K562 (cell line): ENCODE measurements around the gene NEUROD4. TPM values are rescaled to one million over a fixed set of nuclear protein-coding genes. Genes with fewer than 3 reads are reported as not detected.

Experiments used
- BRCA1 ChIP-seq, 2 experiments: fragments of 450-650 bp in 1 of 2; sonication (generic) in 1 of 2; formaldehyde crosslinking in 1 of 2; IDR thresholded peaks; 2 replicates each; pipeline versions ENCODE4 v1.5.0 to v1.6.1; 2017 to 2020; ENCODE audit warnings: mild to moderate bottlenecking in 1 of 2, missing genetic modification reagents in 1 of 2
- CBFB ChIP-seq: sonication (generic); formaldehyde crosslinking; IDR thresholded peaks from 2 replicates; pipeline ENCODE4 v1.4.0; 2020; ENCODE audit warnings: mild to moderate bottlenecking, missing genetic modification reagents
- CTBP1 ChIP-seq: fragments of 450-650 bp; IDR thresholded peaks from 2 replicates; pipeline ENCODE4 v1.6.1; 2016; ENCODE audit warnings: borderline replicate concordance
- DEAF1 ChIP-seq: fragments of 450-650 bp; formaldehyde crosslinking; IDR thresholded peaks from 2 replicates; pipeline ENCODE4 v1.4.0; 2020; ENCODE audit warnings: mild to moderate bottlenecking, moderate library complexity
- GTF2B ChIP-seq: IDR thresholded peaks from 2 replicates; pipeline ENCODE4 v1.6.1; 2011; ENCODE audit not compliant: insufficient read length; ENCODE audit errors: extremely low read depth
- HDAC2 ChIP-seq: fragments of 450-650 bp; IDR thresholded peaks from 2 replicates; pipeline ENCODE4 v1.6.1; 2016; ENCODE audit warnings: mild to moderate bottlenecking
- L3MBTL2 ChIP-seq: fragments of 450-650 bp; IDR thresholded peaks from 2 replicates; pipeline ENCODE4 v1.6.1; 2016; ENCODE audit warnings: mild to moderate bottlenecking, moderate library complexity
- NCOA1 ChIP-seq: fragments of 450-650 bp; IDR thresholded peaks from 2 replicates; pipeline ENCODE4 v1.6.1; 2016; ENCODE audit warnings: low read depth
- PHTF2 ChIP-seq: fragments of 250-450 bp; sonication (Bioruptor Pico); IDR thresholded peaks from 2 replicates; pipeline ENCODE4 v1.5.0; 2021; ENCODE audit warnings: mild to moderate bottlenecking
- RAD21 ChIP-seq, 2 experiments: fragments of 250-450 bp in 1 of 2; fragments of 450-650 bp in 1 of 2; sonication (Bioruptor Pico) in 1 of 2; formaldehyde crosslinking in 1 of 2; IDR thresholded peaks in 1 of 2; conservative IDR thresholded peaks in 1 of 2; 2 replicates each; pipeline versions ENCODE4 v1.4.0 to v1.8.0; 2020 to 2022; ENCODE audit warnings: mild to moderate bottlenecking in 2 of 2, moderate library complexity in 1 of 2
- REST ChIP-seq, 2 experiments: fragments of 450-650 bp; formaldehyde crosslinking in 1 of 2; IDR thresholded peaks; 2 replicates each; pipeline versions ENCODE4 v1.4.0 to v1.6.1; 2014 to 2020; ENCODE audit warnings: mild to moderate bottlenecking in 2 of 2, borderline replicate concordance in 1 of 2, low read depth in 1 of 2
- SMARCB1 ChIP-seq: IDR thresholded peaks from 2 replicates; pipeline ENCODE4 v1.6.1; 2011; ENCODE audit warnings: improper control_type of control experiment, low read depth; ENCODE audit not compliant: insufficient read length
- SMARCE1 ChIP-seq: fragments of 450-650 bp; IDR thresholded peaks from 2 replicates; pipeline ENCODE4 v1.7.1; 2016; ENCODE audit warnings: mild to moderate bottlenecking
- SMC3 ChIP-seq: conservative IDR thresholded peaks from 2 replicates; pipeline ENCODE4 v1.6.1; 2011; ENCODE audit warnings: low read depth, low read length, improper control_type of control experiment; ENCODE audit not compliant: insufficient read depth
- SP1 ChIP-seq: sonication (generic); formaldehyde crosslinking; IDR thresholded peaks from 2 replicates; pipeline ENCODE4 v1.8.1; 2022; ENCODE audit warnings: mild to moderate bottlenecking, missing genetic modification reagents
- TEAD2 ChIP-seq: fragments of 450-650 bp; IDR thresholded peaks from 2 replicates; pipeline ENCODE4 v1.6.1; 2016; ENCODE audit warnings: missing genetic modification characterization, control low read depth, missing compliant biosample characterization
- ZC3H8 ChIP-seq: fragments of 450-650 bp; IDR thresholded peaks from 2 replicates; pipeline ENCODE4 v1.6.1; 2017
- ZNF561 ChIP-seq: fragments of 450-650 bp; formaldehyde crosslinking; conservative IDR thresholded peaks from 2 replicates; pipeline ENCODE4 v1.4.0; 2020; ENCODE audit warnings: mild to moderate bottlenecking, moderate library complexity
- ZNF75A ChIP-seq: fragments of 450-650 bp; formaldehyde crosslinking; IDR thresholded peaks from 2 replicates; pipeline ENCODE4 v1.4.0; 2020; ENCODE audit warnings: mild to moderate bottlenecking
- polyA plus RNA-seq, 8 experiments: library from polyadenylated mRNA; depleted of rRNA in 4 of 8; stranded (reverse) in 5 of 8; unstranded in 3 of 8; fragments of >200 nt; fragmentation: Nextera tagmentation in 2 of 8; fragmentation: Illumina TruSeq in 1 of 8; extraction: Ambion mirVana in 2 of 8; extraction: Trizol in 1 of 8; gene quantifications; 2 replicates each; pipeline versions ENCODE4 v1.2.1 to v1.2.3, GENCODE V29; 2011 to 2014; ENCODE audit warnings: inconsistent platforms in 1 of 8, missing spikeins in 1 of 8
- total RNA-seq, 7 experiments: library from RNA; depleted of rRNA in 6 of 7; stranded (reverse); fragments of >200 nt in 6 of 7; fragmentation: Illumina TruSeq in 2 of 7; extraction: Trizol in 2 of 7; gene quantifications; 2 replicates each; pipeline versions ENCODE4 v1.2.1 to v1.2.3, GENCODE V29; 2011 to 2021; ENCODE audit warnings: low replicate concordance in 1 of 7

NEUROD4 gene
- total and polyA plus RNA-seq, 9 of the 15 experiments (the other 6 are each of a cell fraction or from before 2014, with no cell fraction given) = not detected

GRCh38 chr12:54993181-54993835 is 26.5 kb upstream of the NEUROD4 start (continued):
- no peak for TF ChIP-seq ZNF561 (CRISPR knock-in tag)
- TF ChIP-seq RAD21 (CRISPR knock-in tag; conservative IDR thresholded peaks at IDR 0.05 in 1 of 2, IDR thresholded peaks at IDR 0.05 in 1 of 2) = peak; percentile 94 to 96
- no peak for TF ChIP-seq TEAD2
- no peak for TF ChIP-seq SMARCB1
- TF ChIP-seq NCOA1 = no peak
- TF ChIP-seq SMC3 = peak; percentile 93
- no peak for TF ChIP-seq CBFB
- peak; percentile 92 for TF ChIP-seq DEAF1 (CRISPR knock-in tag)
- no peak for TF ChIP-seq SP1 (CRISPR knock-in tag)
- TF ChIP-seq HDAC2 = no peak
- no peak for TF ChIP-seq ZC3H8
- TF ChIP-seq PHTF2 (CRISPR knock-in tag) = no peak
- no peak for TF ChIP-seq ZNF75A
- TF ChIP-seq GTF2B = no peak
- TF ChIP-seq CTBP1 = 0 out of 2 replicates have a peak, but pooled peaks have one; percentile 22
- no peak for TF ChIP-seq SMARCE1
- TF ChIP-seq BRCA1 (IDR thresholded peaks at IDR 0.05) = no peak
- no peak for TF ChIP-seq BRCA1 (CRISPR knock-in tag; IDR thresholded peaks at IDR 0.05)
- peak; percentile 86 for TF ChIP-seq REST (IDR thresholded peaks at IDR 0.05; ENCODE audit: borderline replicate concordance)
- no peak for TF ChIP-seq REST (CRISPR knock-in tag; IDR thresholded peaks at IDR 0.05; ENCODE audit: low read depth)
- 0 out of 2 replicates have a peak, but pooled peaks have one; percentile 11 for TF ChIP-seq L3MBTL2
